SJCRH30 (cell line): ENCODE data around the gene CEP164. TPM values are rescaled to one million over a fixed set of nuclear protein-coding genes. Genes with fewer than 3 reads are reported as not detected.

Source experiments
- DNase-seq, 2 experiments: peaks; one replicate each; pipeline ENCODE4 v3.0.0-alpha.2; 2015 to 2020
- H3K27ac ChIP-seq: fragments of 250-450 bp; sonication (Bioruptor Pico); 2 replicates; pipeline ENCODE4 v1.5.1; 2020; ENCODE audit warnings: mild to moderate bottlenecking, moderate library complexity
- H3K27me3 ChIP-seq: fragments of 250-450 bp; sonication (Bioruptor Pico); 2 replicates; pipeline ENCODE4 v1.5.1; 2020; ENCODE audit warnings: mild to moderate bottlenecking, moderate library complexity
- H3K36me3 ChIP-seq: fragments of 250-450 bp; sonication (Bioruptor Pico); 2 replicates; pipeline ENCODE4 v1.5.1; 2020; ENCODE audit warnings: mild to moderate bottlenecking, moderate library complexity
- H3K4me1 ChIP-seq: fragments of 250-450 bp; sonication (Bioruptor Pico); 2 replicates; pipeline ENCODE4 v1.5.1; 2020; ENCODE audit warnings: mild to moderate bottlenecking, moderate library complexity
- H3K4me3 ChIP-seq: fragments of 250-450 bp; sonication (Bioruptor Pico); 2 replicates; pipeline ENCODE4 v1.5.1; 2020; ENCODE audit warnings: mild to moderate bottlenecking, moderate library complexity
- H3K9me3 ChIP-seq: fragments of 250-450 bp; sonication (Bioruptor Pico); replicated peaks from 2 replicates; pipeline ENCODE4 v1.5.1; 2020; ENCODE audit warnings: mild to moderate bottlenecking, moderate library complexity
- total RNA-seq: library from RNA; depleted of rRNA; stranded (reverse); fragments of >200 nt; shearing (Covaris generic); gene quantifications from 2 replicates; pipeline ENCODE4 v1.2.3, GENCODE V29; 2014

The CEP164 gene
- total RNA-seq, 1 experiment from 2014 or later = 12.6 TPM

- no peaks in the 10 kb centered on the region for H3K4me1 ChIP-seq
- no peak overlapping the region for H3K27ac ChIP-seq
- no peaks in the 10 kb centered on the region for H3K9me3 ChIP-seq
- no peaks in the 10 kb centered on the region for H3K27me3 ChIP-seq
- no peak for DNase-seq
- no peak overlapping the region for H3K4me3 ChIP-seq
- no peaks in the 10 kb centered on the region; the same call in 1 of the 2 replicates for H3K36me3 ChIP-seq
Measured at GRCh38 chr11:117366875-117367274, 39.2 kb downstream of the CEP164 start.

GRCh38 chr11:117369534-117369933, 41.9 kb downstream of the CEP164 start:
- Histone ChIP-seq H3K4me1 (no peaks in the 10 kb centered on the region), H3K9me3 (no peaks in the 10 kb centered on the region), H3K27ac (no peak overlapping the region), H3K4me3 (no peak overlapping the region), H3K27me3 (no peaks in the 10 kb centered on the region), H3K36me3 (no peaks in the 10 kb centered on the region; the same call in 1 of the 2 replicates)
- no peak for DNase-seq

- no peak overlapping the region for H3K4me3 ChIP-seq
- no peaks in the 10 kb centered on the region for H3K4me1 ChIP-seq
- no peaks in the 10 kb centered on the region; the same call in 1 of the 2 replicates for H3K36me3 ChIP-seq
- H3K27ac ChIP-seq = no peak overlapping the region
- no peaks in the 10 kb centered on the region for H3K9me3 ChIP-seq
- H3K27me3 ChIP-seq = no peaks in the 10 kb centered on the region
- DNase-seq = no peak
Measured at GRCh38 chr11:117371453-117371852, 43.8 kb downstream of the CEP164 start.

GRCh38 chr11:117374316-117375055, 46.8 kb downstream of the CEP164 start:
- Histone ChIP-seq H3K27ac (no peak overlapping the region), H3K27me3 (no peaks in the 10 kb centered on the region), H3K36me3 (no peaks in the 10 kb centered on the region), H3K9me3 (no peaks in the 10 kb centered on the region), H3K4me1 (no peaks in the 10 kb centered on the region), H3K4me3 (no peak overlapping the region)
- DNase-seq = no peak

DNA sequence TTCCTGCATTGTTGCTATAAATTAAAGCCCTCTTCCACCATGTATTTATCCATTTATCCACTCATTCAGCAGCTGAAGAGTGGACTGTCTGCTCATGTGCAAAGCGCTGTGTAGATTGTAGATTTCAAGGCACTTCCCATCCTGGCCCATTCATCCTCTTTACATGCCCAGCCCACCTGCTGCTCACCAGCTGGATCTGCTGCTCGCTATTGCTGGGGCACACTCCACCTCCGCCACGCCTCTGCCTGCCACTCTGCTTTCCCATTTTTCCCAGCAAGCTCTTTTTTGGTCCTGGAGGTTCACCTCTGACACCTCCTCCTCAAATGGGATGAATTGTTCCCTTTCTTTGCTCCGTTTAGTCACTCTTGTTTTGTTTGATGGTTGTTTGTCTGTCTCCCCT, 48.3 kb downstream of the CEP164 start:
- Histone ChIP-seq H3K27me3 (no peaks in the 10 kb centered on the region), H3K36me3 (no peaks in the 10 kb centered on the region), H3K4me3 (no peak overlapping the region), H3K27ac (no peak overlapping the region), H3K4me1 (no peaks in the 10 kb centered on the region), H3K9me3 (no peaks in the 10 kb centered on the region)
- no peak for DNase-seq

DNA sequence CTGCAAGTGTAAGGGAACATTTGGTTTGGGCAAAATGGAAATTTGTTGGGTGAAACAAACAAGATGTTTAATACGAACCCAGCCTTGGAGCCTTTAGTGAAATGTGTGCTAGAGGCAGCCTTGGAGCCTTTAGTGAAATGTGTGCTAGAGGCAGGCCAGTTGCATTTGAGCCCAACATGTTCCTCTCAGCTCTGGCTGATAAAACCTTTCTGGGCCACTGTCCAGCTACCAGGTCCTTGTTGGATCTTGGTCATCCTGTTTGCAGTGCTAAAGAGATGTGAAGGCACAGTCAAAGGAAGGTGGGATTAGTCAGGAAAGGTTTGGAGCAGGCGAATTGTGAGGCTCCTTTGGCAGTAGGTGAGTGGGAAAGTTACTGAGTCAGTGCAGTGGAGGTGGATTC, 48.9 kb downstream of the CEP164 start:
- Histone ChIP-seq H3K4me1 (no peaks in the 10 kb centered on the region), H3K36me3 (no peaks in the 10 kb centered on the region), H3K27me3 (no peaks in the 10 kb centered on the region), H3K27ac (no peak overlapping the region), H3K9me3 (no peaks in the 10 kb centered on the region), H3K4me3 (no peak overlapping the region)
- no peak for DNase-seq

- no peaks in the 10 kb centered on the region for H3K27me3 ChIP-seq
- no peak for DNase-seq
- no peaks in the 10 kb centered on the region for H3K4me1 ChIP-seq
- H3K27ac ChIP-seq = no peak overlapping the region
- no peaks in the 10 kb centered on the region for H3K9me3 ChIP-seq
- no peaks in the 10 kb centered on the region for H3K36me3 ChIP-seq
- no peak overlapping the region for H3K4me3 ChIP-seq
Measured at GRCh38 chr11:117378976-117379865, 51.6 kb downstream of the CEP164 start.

DNA sequence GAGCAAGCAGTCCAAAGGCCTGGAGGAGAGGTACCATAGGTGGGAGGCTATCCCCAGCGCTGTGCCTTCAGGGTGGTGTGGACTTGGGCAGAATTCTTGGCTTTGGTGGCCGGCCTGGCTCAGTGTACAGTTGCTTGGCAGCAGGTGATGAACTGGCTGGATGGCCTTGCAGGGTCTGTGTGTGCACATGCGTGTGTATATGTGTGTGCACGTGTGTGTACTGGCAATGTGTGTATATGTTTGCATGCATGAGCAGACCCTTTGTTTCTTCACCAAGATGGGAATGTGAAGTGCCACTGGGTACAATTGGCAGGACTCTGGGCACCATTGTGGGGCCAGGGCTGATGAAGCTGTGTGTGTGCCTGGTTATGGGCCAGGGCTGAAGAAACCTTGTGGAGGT, 53.0 kb downstream of the CEP164 start:
- H3K27me3 ChIP-seq = no peaks in the 10 kb centered on the region
- no peak overlapping the region for H3K4me3 ChIP-seq
- H3K36me3 ChIP-seq = no peaks in the 10 kb centered on the region
- no peaks in the 10 kb centered on the region for H3K9me3 ChIP-seq
- no peak for DNase-seq
- H3K27ac ChIP-seq = no peak overlapping the region
- H3K4me1 ChIP-seq = no peaks in the 10 kb centered on the region

- no peaks in the 10 kb centered on the region for H3K4me1 ChIP-seq
- no peak overlapping the region for H3K27ac ChIP-seq
- no peaks in the 10 kb centered on the region for H3K27me3 ChIP-seq
- H3K36me3 ChIP-seq = no peaks in the 10 kb centered on the region; the same call in 1 of the 2 replicates
- DNase-seq = no peak
- H3K9me3 ChIP-seq = no peaks in the 10 kb centered on the region
- H3K4me3 ChIP-seq = no peak overlapping the region
Measured at GRCh38 chr11:117381481-117382387, 54.1 kb downstream of the CEP164 start.

DNA sequence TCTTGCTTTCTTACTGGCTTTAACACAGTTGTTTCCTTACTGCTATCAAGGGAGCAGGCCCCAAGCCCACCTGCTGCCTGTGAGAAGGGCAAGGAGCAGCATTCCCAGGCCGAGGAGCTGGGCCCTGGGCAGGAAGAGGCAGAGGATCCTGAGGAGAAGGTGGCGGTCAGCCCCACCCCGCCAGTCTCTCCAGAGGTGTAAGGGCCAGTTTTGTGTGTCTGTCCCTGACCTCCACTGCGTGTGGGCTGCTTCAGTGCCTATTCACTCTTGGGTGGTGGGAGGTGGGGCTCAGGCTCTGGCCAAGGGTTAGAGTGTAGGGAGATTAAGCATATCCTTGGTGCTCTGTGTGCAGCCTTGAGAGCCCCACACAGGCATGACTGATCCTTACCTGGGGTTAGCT, 55.1 kb downstream of the CEP164 start:
- DNase-seq = no peak
- no peaks in the 10 kb centered on the region for H3K9me3 ChIP-seq
- no peaks in the 10 kb centered on the region for H3K27me3 ChIP-seq
- no peaks in the 10 kb centered on the region for H3K4me1 ChIP-seq
- H3K27ac ChIP-seq = no peak overlapping the region
- H3K36me3 ChIP-seq = no peaks in the 10 kb centered on the region; the same call in 1 of the 2 replicates
- no peak overlapping the region for H3K4me3 ChIP-seq

DNA sequence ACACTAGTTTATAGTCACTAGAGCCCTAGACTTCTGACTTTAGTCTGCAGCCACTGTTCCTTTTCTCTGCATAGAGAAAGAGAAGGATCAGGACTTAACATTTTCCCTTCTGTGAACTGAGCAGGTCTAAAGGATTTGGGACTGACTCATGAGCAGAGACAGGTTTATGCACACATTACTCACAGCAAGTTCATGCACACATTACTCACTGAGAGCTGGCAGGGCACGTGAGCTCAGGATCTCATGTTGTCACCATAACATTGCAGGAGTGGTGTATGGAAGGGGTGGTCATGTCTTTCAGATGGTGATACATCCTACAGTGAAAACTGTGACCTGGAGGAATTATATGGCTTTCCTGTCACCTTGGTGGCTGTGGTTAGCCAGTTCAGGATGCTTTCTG, 56.4 kb downstream of the CEP164 start:
- H3K36me3 ChIP-seq = no peaks in the 10 kb centered on the region; the same call in 1 of the 2 replicates
- H3K27ac ChIP-seq = no peak overlapping the region
- H3K4me1 ChIP-seq = no peaks in the 10 kb centered on the region
- H3K4me3 ChIP-seq = no peak overlapping the region
- H3K27me3 ChIP-seq = no peaks in the 10 kb centered on the region
- DNase-seq = no peak
- no peaks in the 10 kb centered on the region for H3K9me3 ChIP-seq

DNA sequence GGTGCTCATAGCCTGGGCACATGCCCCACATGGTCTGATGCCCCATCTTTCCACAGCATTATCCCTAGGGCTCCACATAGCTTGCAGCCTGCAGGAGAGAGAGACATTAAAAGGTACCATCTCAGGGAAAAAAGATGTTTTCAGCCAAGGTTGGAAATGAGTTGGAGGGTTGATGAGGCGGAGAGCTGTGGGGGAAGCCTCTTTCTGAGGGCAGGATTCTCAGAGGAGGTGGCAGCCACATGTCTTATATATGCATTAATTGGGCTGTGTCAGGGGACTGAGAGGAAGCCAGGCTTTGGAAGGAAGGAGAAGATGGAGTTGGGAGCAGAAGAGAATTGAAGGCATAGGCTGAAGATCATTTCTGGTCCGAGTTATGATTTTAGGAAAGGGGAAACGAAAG, 57.8 kb downstream of the CEP164 start:
- H3K36me3 ChIP-seq = no peaks in the 10 kb centered on the region; the same call in 1 of the 2 replicates
- H3K9me3 ChIP-seq = no peaks in the 10 kb centered on the region
- no peaks in the 10 kb centered on the region for H3K4me1 ChIP-seq
- H3K27ac ChIP-seq = no peak overlapping the region
- no peak overlapping the region for H3K4me3 ChIP-seq
- no peaks in the 10 kb centered on the region for H3K27me3 ChIP-seq
- no peak for DNase-seq

- no peaks in the 10 kb centered on the region for H3K27me3 ChIP-seq
- no peak overlapping the region for H3K27ac ChIP-seq
- DNase-seq = no peak
- H3K9me3 ChIP-seq = no peaks in the 10 kb centered on the region
- no peak overlapping the region for H3K4me3 ChIP-seq
- H3K36me3 ChIP-seq = no peaks in the 10 kb centered on the region; the same call in 1 of the 2 replicates
- no peaks in the 10 kb centered on the region for H3K4me1 ChIP-seq
Measured at GRCh38 chr11:117385906-117386305, 58.3 kb downstream of the CEP164 start.

DNA sequence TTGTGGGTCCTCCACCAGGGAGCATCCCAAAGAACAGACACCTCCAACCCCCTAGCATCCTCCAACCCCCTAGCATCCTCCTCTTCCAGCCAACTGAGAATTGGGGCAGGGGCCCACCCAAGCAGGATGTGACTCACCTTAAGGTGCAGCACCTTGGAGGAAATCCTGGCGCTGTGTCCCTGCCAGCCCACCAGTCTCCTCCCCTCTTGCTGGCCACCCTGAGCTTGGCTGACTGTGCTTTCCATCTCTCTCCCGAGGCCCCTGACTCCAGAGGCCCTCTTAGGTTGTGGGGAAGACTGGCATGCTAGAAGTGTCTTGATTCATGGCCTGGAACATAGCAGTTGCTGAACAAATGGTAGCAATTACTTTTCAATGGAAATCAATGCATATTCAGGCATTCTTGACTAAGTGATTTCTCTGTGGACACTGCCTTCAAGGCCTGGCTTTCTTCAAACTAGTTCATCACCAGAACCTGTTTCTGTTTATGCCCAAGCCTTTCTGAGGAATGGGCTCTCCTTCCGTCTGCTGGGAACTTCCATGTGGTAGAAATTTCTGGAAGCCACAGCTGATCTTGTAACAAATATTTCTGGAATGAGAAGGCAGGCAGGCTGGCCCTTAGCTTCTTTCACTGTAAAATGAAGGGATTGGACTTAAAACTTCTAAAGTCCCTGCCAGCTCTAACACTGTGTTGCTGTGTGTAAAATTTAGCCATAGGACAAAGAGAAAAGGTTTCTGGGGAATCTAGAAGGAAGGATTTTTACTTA, 60.5 kb downstream of the CEP164 start:
- H3K4me1 ChIP-seq = no peaks in the 10 kb centered on the region
- no peak overlapping the region for H3K4me3 ChIP-seq
- DNase-seq = no peak
- no peaks in the 10 kb centered on the region for H3K27me3 ChIP-seq
- no peak overlapping the region for H3K27ac ChIP-seq
- H3K9me3 ChIP-seq = no peaks in the 10 kb centered on the region
- no peaks in the 10 kb centered on the region; the same call in 1 of the 2 replicates for H3K36me3 ChIP-seq
